SK-N-SH treated with all-trans-retinoic acid at 6 μM for 48 hours (cell line): Measurements from ENCODE around the gene OVOL2.

Experiments used
- ATAC-seq: fragments of 200-7000 bp; cut with Tn5 transposase; 3 replicates; pipeline ENCODE4 v1.9.1; 2020; ENCODE audit warnings: mild to moderate bottlenecking, moderate library complexity
- ARNTL ChIP-seq: fragments of 450-650 bp; formaldehyde crosslinking; IDR thresholded peaks from 2 replicates; pipeline ENCODE4 v1.5.0; 2020; ENCODE audit warnings: low read depth, mild to moderate bottlenecking, moderate library complexity, borderline replicate concordance
- BACH2 ChIP-seq: fragments of 250-450 bp; sonication (Bioruptor Pico); IDR thresholded peaks from 2 replicates; pipeline ENCODE4 v1.9.0; 2021; ENCODE audit warnings: mild to moderate bottlenecking, borderline replicate concordance
- CREB5 ChIP-seq: fragments of 250-450 bp; sonication (Bioruptor Pico); IDR thresholded peaks from 2 replicates; pipeline ENCODE4 v1.5.1; 2020; ENCODE audit warnings: low read depth, mild to moderate bottlenecking, moderate library complexity
- CSDC2 ChIP-seq: fragments of 250-450 bp; sonication (Bioruptor Pico); IDR thresholded peaks from 2 replicates; pipeline ENCODE4 v1.5.0; 2020; ENCODE audit warnings: mild to moderate bottlenecking, moderate library complexity
- CSRNP3 ChIP-seq: fragments of 250-450 bp; sonication (Bioruptor Pico); IDR thresholded peaks from 2 replicates; pipeline ENCODE4 v1.5.1; 2021; ENCODE audit warnings: mild to moderate bottlenecking, moderate library complexity
- ESRRG ChIP-seq: fragments of 250-450 bp; sonication (Bioruptor Pico); IDR thresholded peaks from 2 replicates; pipeline ENCODE4 v1.6.1; 2021; ENCODE audit warnings: mild to moderate bottlenecking
- GLIS3 ChIP-seq: fragments of 250-450 bp; sonication (Bioruptor Pico); IDR thresholded peaks from 2 replicates; pipeline ENCODE4 v1.5.0; 2020; ENCODE audit warnings: mild to moderate bottlenecking, moderate library complexity
- ISL1 ChIP-seq: fragments of 250-450 bp; sonication (Bioruptor Pico); IDR thresholded peaks from 2 replicates; pipeline ENCODE4 v2.1.2; 2022; ENCODE audit warnings: mild to moderate bottlenecking, moderate library complexity
- OSR1 ChIP-seq: fragments of 250-450 bp; sonication (Bioruptor Pico); IDR thresholded peaks from 2 replicates; pipeline ENCODE4 v1.8.0; 2022; ENCODE audit warnings: moderate library complexity, mild to moderate bottlenecking, inconsistent platforms
- PATZ1 ChIP-seq: fragments of 250-450 bp; sonication (Bioruptor Pico); IDR thresholded peaks from 2 replicates; pipeline ENCODE4 v1.8.0; 2020; ENCODE audit warnings: mild to moderate bottlenecking, moderate library complexity, borderline replicate concordance
- POU6F1 ChIP-seq: fragments of 250-450 bp; sonication (Bioruptor Pico); IDR thresholded peaks from 2 replicates; pipeline ENCODE4 v1.8.0; 2021; ENCODE audit warnings: low read depth, mild to moderate bottlenecking, moderate library complexity, borderline replicate concordance
- PPARA ChIP-seq: fragments of 250-450 bp; sonication (Bioruptor Pico); IDR thresholded peaks from 2 replicates; pipeline ENCODE4 v1.5.0; 2020; ENCODE audit warnings: mild to moderate bottlenecking, borderline replicate concordance
- RARB ChIP-seq: fragments of 250-450 bp; sonication (Bioruptor Pico); IDR thresholded peaks from 2 replicates; pipeline ENCODE4 v1.8.0; 2021; ENCODE audit warnings: mild to moderate bottlenecking, moderate library complexity
- SNAI2 ChIP-seq: fragments of 250-450 bp; sonication (Bioruptor Pico); IDR thresholded peaks from 2 replicates; pipeline ENCODE4 v1.5.0; 2020; ENCODE audit warnings: mild to moderate bottlenecking, moderate library complexity
- TOX ChIP-seq: fragments of 250-450 bp; sonication (Bioruptor Pico); IDR thresholded peaks from 2 replicates; pipeline ENCODE4 v1.8.0; 2021; ENCODE audit warnings: mild to moderate bottlenecking, moderate library complexity, borderline replicate concordance
- TSHZ2 ChIP-seq: fragments of 250-450 bp; sonication (Bioruptor Pico); IDR thresholded peaks from 2 replicates; pipeline ENCODE4 v1.5.0; 2020; ENCODE audit warnings: mild to moderate bottlenecking, moderate library complexity
- ZC3H10 ChIP-seq: fragments of 250-450 bp; sonication (Bioruptor Pico); IDR thresholded peaks from 2 replicates; pipeline ENCODE4 v1.5.1; 2021; ENCODE audit warnings: mild to moderate bottlenecking, moderate library complexity
- ZFP3 ChIP-seq: fragments of 250-450 bp; sonication (Bioruptor Pico); IDR thresholded peaks from 2 replicates; pipeline ENCODE4 v1.5.0; 2020; ENCODE audit warnings: mild to moderate bottlenecking, moderate library complexity
- ZNF565 ChIP-seq: fragments of 450-650 bp; formaldehyde crosslinking; conservative IDR thresholded peaks from 2 replicates; pipeline ENCODE4 v1.5.0; 2020; ENCODE audit warnings: low read depth, mild to moderate bottlenecking, moderate library complexity
- ZNF70 ChIP-seq: fragments of 450-650 bp; formaldehyde crosslinking; IDR thresholded peaks from 2 replicates; pipeline ENCODE4 v1.5.0; 2020; ENCODE audit warnings: mild to moderate bottlenecking, moderate library complexity
- ZNF8 ChIP-seq: fragments of 450-650 bp; formaldehyde crosslinking; IDR thresholded peaks from 2 replicates; pipeline ENCODE4 v1.5.0; 2020; ENCODE audit warnings: mild to moderate bottlenecking, moderate library complexity

The OVOL2 gene

GRCh38 chr20:18093388-18093787, 35.7 kb upstream of the OVOL2 start (continued):
- TF ChIP-seq SNAI2 = no peak
- TF ChIP-seq ZC3H10 (CRISPR knock-in tag) = no peak
- TF ChIP-seq TOX (CRISPR knock-in tag) = no peak

- peak; percentile 57 for ATAC-seq
- TF ChIP-seq ISL1 = no peak
- TF ChIP-seq BACH2 (CRISPR knock-in tag) = no peak
- TF ChIP-seq RARB (CRISPR knock-in tag) = no peak
- TF ChIP-seq ESRRG (CRISPR knock-in tag) = no peak
- no peak for TF ChIP-seq ZNF70
- no peak for TF ChIP-seq CSDC2
- no peak for TF ChIP-seq PPARA (CRISPR knock-in tag)
- TF ChIP-seq SNAI2 = no peak
- TF ChIP-seq TOX (CRISPR knock-in tag) = no peak
- no peak for TF ChIP-seq OSR1 (CRISPR knock-in tag)
- no peak for TF ChIP-seq CSRNP3 (CRISPR knock-in tag)
- TF ChIP-seq ZFP3 (CRISPR knock-in tag) = no peak
- TF ChIP-seq GLIS3 (CRISPR knock-in tag) = no peak
- TF ChIP-seq, all 23 proteins: peak for 0
Measured at GRCh38 chr20:18092890-18093289, 35.2 kb upstream of the OVOL2 start.

- ATAC-seq = no peak
- TF ChIP-seq ZFP3 (CRISPR knock-in tag) (no peak), PATZ1 (no peak), RARB (CRISPR knock-in tag) (no peak), OSR1 (CRISPR knock-in tag) (no peak), ARNTL (CRISPR knock-in tag) (no peak)
- TF ChIP-seq, all 23 proteins: peak for 0
Measured at GRCh38 chr20:18091623-18092022, 33.9 kb upstream of the OVOL2 start.

GRCh38 chr20:18090477-18090876, 32.8 kb upstream of the OVOL2 start:
- no peak for TF ChIP-seq GLIS3 (CRISPR knock-in tag)
- TF ChIP-seq SNAI2 = no peak
- TF ChIP-seq ZFP3 (CRISPR knock-in tag) = no peak
- no peak for TF ChIP-seq CSDC2
- TF ChIP-seq CSRNP3 (CRISPR knock-in tag) = no peak
- no peak for TF ChIP-seq ARNTL (CRISPR knock-in tag)
- TF ChIP-seq ZNF565 (CRISPR knock-in tag) = no peak
- TF ChIP-seq ESRRG (CRISPR knock-in tag) = no peak
- no peak for TF ChIP-seq PATZ1
- TF ChIP-seq TSHZ2 (CRISPR knock-in tag) = no peak
- no peak for TF ChIP-seq CREB5
- TF ChIP-seq POU6F1 (CRISPR knock-in tag) = no peak
- TF ChIP-seq ZC3H10 (CRISPR knock-in tag) = no peak
- no peak for TF ChIP-seq ZNF8 (CRISPR knock-in tag)
- no peak for TF ChIP-seq OSR1 (CRISPR knock-in tag)
- TF ChIP-seq TOX (CRISPR knock-in tag) = no peak
- no peak for TF ChIP-seq BACH2 (CRISPR knock-in tag)
- TF ChIP-seq ZNF70 = no peak
- no peak for TF ChIP-seq ISL1
- ATAC-seq = no peak
